22Rv1 (cell line): ENCODE measurements around the gene SIRPD.

ENCODE experiments used
- ZFX ChIP-seq: fragments of 450-650 bp; IDR thresholded peaks from 2 replicates; pipeline ENCODE4 v1.6.1; 2017; ENCODE audit warnings: antibody characterized with exemption, borderline replicate concordance
- TF ChIP-seq, protein P1 (sequence below): fragments of 450-650 bp; IDR thresholded peaks from 2 replicates; pipeline ENCODE4 v1.5.1; 2017; ENCODE audit warnings: mild to moderate bottlenecking

DNA sequence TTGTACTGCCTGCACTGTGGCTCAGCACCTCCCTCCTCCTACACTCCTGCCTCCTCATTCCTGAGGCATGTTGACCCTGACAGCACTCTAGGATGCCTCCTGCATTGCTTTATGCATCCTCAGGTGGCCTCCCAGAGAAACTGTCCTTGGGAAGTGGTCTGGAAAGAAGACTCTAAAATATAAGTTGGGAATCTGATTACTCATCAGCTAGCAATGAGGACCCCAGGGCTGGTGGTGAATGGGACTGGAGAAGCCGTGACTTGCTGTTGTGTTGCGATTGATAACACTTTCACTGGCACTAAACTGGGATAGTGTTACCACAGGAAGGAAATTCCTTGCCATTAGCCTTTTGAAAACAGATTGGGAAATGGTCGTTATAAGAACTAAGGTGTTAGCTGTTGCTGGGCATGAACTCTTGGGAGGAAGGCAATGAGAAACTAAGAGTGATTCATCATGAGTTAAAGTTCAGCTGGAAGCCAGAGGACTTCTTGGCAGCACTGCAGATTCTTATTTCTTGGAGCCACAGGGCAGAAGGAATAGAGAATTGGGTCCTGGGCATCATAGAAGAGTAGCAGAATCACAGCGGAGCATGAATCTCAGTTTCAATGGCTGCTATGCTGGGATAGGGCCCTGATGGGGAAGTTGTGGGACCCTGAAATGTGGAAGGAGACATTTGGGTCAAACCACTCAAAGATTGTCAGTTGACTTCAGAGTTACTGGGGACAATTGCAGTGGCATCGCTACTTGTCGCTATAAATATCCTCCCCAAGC is 10.1 kb upstream of the SIRPD start:
- TF ChIP-seq, protein P1, sequence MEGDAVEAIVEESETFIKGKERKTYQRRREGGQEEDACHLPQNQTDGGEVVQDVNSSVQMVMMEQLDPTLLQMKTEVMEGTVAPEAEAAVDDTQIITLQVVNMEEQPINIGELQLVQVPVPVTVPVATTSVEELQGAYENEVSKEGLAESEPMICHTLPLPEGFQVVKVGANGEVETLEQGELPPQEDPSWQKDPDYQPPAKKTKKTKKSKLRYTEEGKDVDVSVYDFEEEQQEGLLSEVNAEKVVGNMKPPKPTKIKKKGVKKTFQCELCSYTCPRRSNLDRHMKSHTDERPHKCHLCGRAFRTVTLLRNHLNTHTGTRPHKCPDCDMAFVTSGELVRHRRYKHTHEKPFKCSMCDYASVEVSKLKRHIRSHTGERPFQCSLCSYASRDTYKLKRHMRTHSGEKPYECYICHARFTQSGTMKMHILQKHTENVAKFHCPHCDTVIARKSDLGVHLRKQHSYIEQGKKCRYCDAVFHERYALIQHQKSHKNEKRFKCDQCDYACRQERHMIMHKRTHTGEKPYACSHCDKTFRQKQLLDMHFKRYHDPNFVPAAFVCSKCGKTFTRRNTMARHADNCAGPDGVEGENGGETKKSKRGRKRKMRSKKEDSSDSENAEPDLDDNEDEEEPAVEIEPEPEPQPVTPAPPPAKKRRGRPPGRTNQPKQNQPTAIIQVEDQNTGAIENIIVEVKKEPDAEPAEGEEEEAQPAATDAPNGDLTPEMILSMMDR, result no peak
- TF ChIP-seq ZFX, result no peak
